Aorta (tissue), 5 donors: ENCODE results near the gene IL36B. TPM values are rescaled to one million over a fixed set of nuclear protein-coding genes. Genes with fewer than 3 reads are reported as not detected.

Experiments
- ATAC-seq: fragments of 200-7000 bp; cut with Tn5 transposase; one replicate; pipeline ENCODE4 v1.9.1; 2022; ENCODE audit warnings: moderate library complexity; ENCODE audit not compliant: low FRiP score
- DNase-seq, 2 donors: peaks; one replicate each; pipeline ENCODE4 v3.0.0-alpha.2; 2020
- H3K27ac ChIP-seq, 2 donors: one replicate each; pipeline ENCODE4 v1.5.1; 2013; ENCODE audit warnings: low read length in 2 of 2, mild to moderate bottlenecking in 2 of 2, moderate library complexity in 2 of 2, control low read depth in 1 of 2, inconsistent platforms in 1 of 2, low read depth in 1 of 2
- H3K27me3 ChIP-seq, 2 donors: one replicate each; pipeline ENCODE4 v1.6.1; 2013; ENCODE audit warnings: control low read depth in 1 of 2, low read length in 1 of 2, mild to moderate bottlenecking in 1 of 2, moderate library complexity in 1 of 2; ENCODE audit not compliant: insufficient read depth in 2 of 2, control insufficient read depth in 1 of 2
- H3K36me3 ChIP-seq, 2 donors: one replicate each; pipeline ENCODE4 v1.6.1; 2013; ENCODE audit warnings: control low read depth in 1 of 2, low read length in 1 of 2, mild to moderate bottlenecking in 1 of 2; ENCODE audit not compliant: insufficient read depth in 2 of 2, control insufficient read depth in 1 of 2
- H3K4me1 ChIP-seq, 2 donors: one replicate each; pipeline ENCODE4 v1.6.1; 2013; ENCODE audit warnings: low read length in 2 of 2, control low read depth in 1 of 2, mild to moderate bottlenecking in 1 of 2, moderate library complexity in 1 of 2; ENCODE audit not compliant: insufficient read depth in 2 of 2, control insufficient read depth in 1 of 2
- H3K4me3 ChIP-seq, 2 donors: one replicate each; pipeline ENCODE4 v1.5.1; 2013; ENCODE audit warnings: low read length in 2 of 2, control low read depth in 1 of 2, mild to moderate bottlenecking in 1 of 2
- H3K9me3 ChIP-seq: one replicate; pipeline ENCODE4 v1.6.1; 2013; ENCODE audit warnings: mild to moderate bottlenecking, low read length; ENCODE audit not compliant: control insufficient read depth
- WGBS, 2 donors: extraction: QIAGEN DNeasy Blood & Tissue Kit; methylation state at CpG; one replicate each; pipeline ENCODE4 v1.1.7; 2013; 5-methylcytosine and 5-hydroxymethylcytosine counted together
- intact Hi-C, 2 donors: fragments of 100-400 bp; cut with DNase I; formaldehyde crosslinking; loops; one replicate each; pipeline versions ENCODE4 v1.14.2 to v1.15.0; 2022
- polyA plus RNA-seq, 2 donors: library from polyadenylated mRNA; stranded (reverse); fragments of 200-250 nt; gene quantifications; one replicate each; pipeline ENCODE4 v1.2.3, GENCODE V29; 2013
- total RNA-seq, 2 donors: library from RNA; stranded (reverse); fragmentation: NEBNext Ultra II Directional; extraction: Animal tissue kit (Norgen Biotek cat#: 25700); gene quantifications; one replicate each; pipeline ENCODE4 v1.2.1, GENCODE V29; 2021
- donor health status: healthy with polysubstance abuse.
- donor health status: Bipolar disorder and iron deficiency.
- donor health status: DM: no; HTN: no; CAD: no.
- donor health status: DM: no; HTN: no; CAD: no.
- donor health status: DM: yes; HTN: yes; CAD: no.

Gene IL36B
- total and polyA plus RNA-seq, 4 donors = not detected

- no peaks in the 10 kb centered on the region for H3K36me3 ChIP-seq
- no peak for ATAC-seq
- H3K4me1 ChIP-seq = no peaks in the 10 kb centered on the region
- H3K4me3 ChIP-seq = no peak within 1 kb of the TSS
- H3K27me3 ChIP-seq = no peaks in the 10 kb centered on the region
- peaks cover 1% of the 10 kb centered on the region for H3K9me3 ChIP-seq
- WGBS, 2 donors = 67 to 70% methylated on average over 7 of the region's 7 CpGs
- intact Hi-C loops = no loop called here
- DNase-seq = no peak
- no peak within 1 kb of the TSS for H3K27ac ChIP-seq
Measured at GRCh38 chr2:112977559-112978056, 75.1 kb downstream of the IL36B start, which contains the start of gene IL36G. Gene IL36G, plus strand, starts transcription at chr2:112978006. Its CDS starts 633 bp downstream, at chr2:112978639.

Other genes starting within 250 kb of the IL36B start
- gene IL1B, start 216.1 kb downstream of the IL36B start, total RNA-seq = 1 to 10 TPM; 2.8 to 9.3 TPM
- gene IL1B, start 216.1 kb downstream of the IL36B start, polyA plus RNA-seq = 1 to 10 TPM; 1.2 to 1.9 TPM
- gene IL37, start 141.7 kb downstream of the IL36B start, total RNA-seq = not detected
- not detected for gene IL37, start 141.7 kb downstream of the IL36B start, polyA plus RNA-seq
- not detected for gene IL36G, start 74.9 kb downstream of the IL36B start, total RNA-seq
- not detected for gene IL36G, start 74.9 kb downstream of the IL36B start, polyA plus RNA-seq
- gene IL36A, start 47.4 kb downstream of the IL36B start, total RNA-seq = not detected
- gene IL36A, start 47.4 kb downstream of the IL36B start, polyA plus RNA-seq = not detected
- not detected for gene IL36RN, start 6.3 kb upstream of the IL36B start, total RNA-seq
- gene IL36RN, start 6.3 kb upstream of the IL36B start, polyA plus RNA-seq = not detected
- gene IL1F10, start 15.1 kb upstream of the IL36B start, total RNA-seq = not detected
- not detected for gene IL1F10, start 15.1 kb upstream of the IL36B start, polyA plus RNA-seq
- gene IL1RN, start 74.7 kb upstream of the IL36B start, total RNA-seq = 1 to 10 TPM; 6.0 to 7.1 TPM
- 10 to 100 TPM in 1 of 2 donors, under 1 TPM in 1; 0.74 to 11.6 TPM for gene IL1RN, start 74.7 kb upstream of the IL36B start, polyA plus RNA-seq
- gene PSD4, start 121.1 kb upstream of the IL36B start, total RNA-seq = 10 to 100 TPM in 1 of 2 donors, 1 to 10 TPM in 1; 9.5 to 17.8 TPM
- 1 to 10 TPM in 1 of 2 donors, under 1 TPM in 1; 0.79 to 3.5 TPM for gene PSD4, start 121.1 kb upstream of the IL36B start, polyA plus RNA-seq
- gene PAX8, start 226.1 kb upstream of the IL36B start, total RNA-seq = under 1 TPM; 0.45 to 0.87 TPM
- gene PAX8, start 226.1 kb upstream of the IL36B start, polyA plus RNA-seq = under 1 TPM in 1 of 2 donors, not detected in 1; 1.00 TPM